MG63 (cell line): ENCODE measurements around the gene IL31RA. TPM values are rescaled to one million over a fixed set of nuclear protein-coding genes. Genes with fewer than 3 reads are reported as not detected.
"Not testable (repeated sequence)": the region's sequence is repeated elsewhere in the genome, so short reads cannot be mapped to it uniquely, and the experiment has no call there.

Source experiments
- DNase-seq: peaks from one replicate; pipeline ENCODE4 v3.0.0-alpha.2; 2020
- H3K27me3 ChIP-seq: fragments of 250-450 bp; sonication (Bioruptor Pico); 2 replicates; pipeline ENCODE4 v1.5.1; 2020; ENCODE audit warnings: mild to moderate bottlenecking, moderate library complexity
- H3K36me3 ChIP-seq: fragments of 250-450 bp; sonication (Bioruptor Pico); 2 replicates; pipeline ENCODE4 v1.5.1; 2020; ENCODE audit warnings: mild to moderate bottlenecking, moderate library complexity
- H3K4me3 ChIP-seq: fragments of 250-450 bp; sonication (Bioruptor Pico); 2 replicates; pipeline ENCODE4 v1.5.1; 2020; ENCODE audit warnings: mild to moderate bottlenecking, moderate library complexity
- H3K9me3 ChIP-seq: fragments of 250-450 bp; sonication (Bioruptor Pico); 2 replicates; pipeline ENCODE4 v1.5.1; 2020; ENCODE audit warnings: mild to moderate bottlenecking, moderate library complexity
- total RNA-seq: library from RNA; depleted of rRNA; stranded (reverse); fragments of >200 nt; shearing (Covaris generic); gene quantifications from 2 replicates; pipeline ENCODE4 v1.2.3, GENCODE V29; 2014; ENCODE audit warnings: low replicate concordance

IL31RA gene
- total RNA-seq, 1 experiment from 2014 or later, result 0.63 TPM

GRCh38 chr5:55927861-55928655 is 76.9 kb downstream of the IL31RA start:
- H3K4me3 ChIP-seq, result no peak overlapping the region
- no peak for DNase-seq

GRCh38 chr5:55929020-55929799 is 78.1 kb downstream of the IL31RA start:
- Histone ChIP-seq H3K27me3 (no peaks in the 10 kb centered on the region), H3K4me3 (no peak overlapping the region), H3K9me3 (no peaks in the 10 kb centered on the region), H3K36me3 (no peaks in the 10 kb centered on the region)
- no peak for DNase-seq

More at GRCh38 chr5:55927861-55928655, 76.9 kb downstream of the IL31RA start:
- Histone ChIP-seq H3K27me3 (no peaks in the 10 kb centered on the region), H3K36me3 (no peaks in the 10 kb centered on the region), H3K9me3 (no peaks in the 10 kb centered on the region)

GRCh38 chr5:55932700-55933099 is 81.5 kb downstream of the IL31RA start:
- DNase-seq, result no peak
- peaks cover 11% of the 10 kb centered on the region for H3K36me3 ChIP-seq
- no peaks in the 10 kb centered on the region for H3K9me3 ChIP-seq
- H3K27me3 ChIP-seq, result no peaks in the 10 kb centered on the region
- no peak overlapping the region for H3K4me3 ChIP-seq

GRCh38 chr5:55933377-55934114 is 82.4 kb downstream of the IL31RA start:
- no peaks in the 10 kb centered on the region for H3K27me3 ChIP-seq
- peaks cover 19% of the 10 kb centered on the region for H3K36me3 ChIP-seq
- no peak overlapping the region for H3K4me3 ChIP-seq
- DNase-seq, result no peak
- H3K9me3 ChIP-seq, result no peaks in the 10 kb centered on the region

GRCh38 chr5:55934115-55934613 is 83.0 kb downstream of the IL31RA start:
- no peak for DNase-seq
- no peaks in the 10 kb centered on the region for H3K27me3 ChIP-seq

DNA sequence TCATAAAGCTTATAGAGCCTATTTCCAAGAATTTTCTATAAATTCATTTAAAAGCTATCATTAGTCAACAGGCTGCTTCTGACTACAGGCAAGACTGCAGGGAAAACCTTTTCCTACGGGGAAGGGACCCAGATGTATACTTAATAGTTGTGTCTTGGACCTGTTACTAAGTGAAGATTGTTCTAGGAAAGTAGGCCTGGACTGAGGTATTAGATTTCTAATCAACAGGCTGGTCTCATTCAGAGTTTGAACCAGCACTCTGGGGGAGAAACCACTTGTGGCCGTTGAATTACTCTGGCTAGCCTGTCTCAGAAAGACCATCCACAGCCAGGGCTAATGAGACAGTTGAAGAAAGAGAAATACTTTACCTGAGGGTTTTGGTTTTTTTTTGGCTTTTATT is 83.6 kb downstream of the IL31RA start:
- Histone ChIP-seq H3K36me3 (peaks cover 31% of the 10 kb centered on the region), H3K4me3 (no peak overlapping the region), H3K27me3 (no peaks in the 10 kb centered on the region), H3K9me3 (no peaks in the 10 kb centered on the region)
- DNase-seq, result no peak

More at GRCh38 chr5:55934115-55934613, 83.0 kb downstream of the IL31RA start:
- Histone ChIP-seq H3K4me3 (no peak overlapping the region), H3K9me3 (no peaks in the 10 kb centered on the region), H3K36me3 (peaks cover 25% of the 10 kb centered on the region)

- no peaks in the 10 kb centered on the region for H3K9me3 ChIP-seq
- DNase-seq, result no peak
Observed at GRCh38 chr5:55935371-55935770, 84.2 kb downstream of the IL31RA start.

GRCh38 chr5:55936100-55936693 is 85.0 kb downstream of the IL31RA start:
- peak; percentile 68 for DNase-seq
- Histone ChIP-seq H3K4me3 (no peak overlapping the region), H3K36me3 (peaks cover 36% of the 10 kb centered on the region), H3K9me3 (no peaks in the 10 kb centered on the region), H3K27me3 (no peaks in the 10 kb centered on the region)

More at GRCh38 chr5:55935371-55935770, 84.2 kb downstream of the IL31RA start:
- Histone ChIP-seq H3K36me3 (peaks cover 31% of the 10 kb centered on the region), H3K27me3 (no peaks in the 10 kb centered on the region), H3K4me3 (no peak overlapping the region)

GRCh38 chr5:55937598-55937997 is 86.4 kb downstream of the IL31RA start:
- peaks cover 50% of the 10 kb centered on the region for H3K36me3 ChIP-seq
- not testable (repeated sequence) for H3K27me3 ChIP-seq, H3K9me3 ChIP-seq, DNase-seq, H3K4me3 ChIP-seq

DNA sequence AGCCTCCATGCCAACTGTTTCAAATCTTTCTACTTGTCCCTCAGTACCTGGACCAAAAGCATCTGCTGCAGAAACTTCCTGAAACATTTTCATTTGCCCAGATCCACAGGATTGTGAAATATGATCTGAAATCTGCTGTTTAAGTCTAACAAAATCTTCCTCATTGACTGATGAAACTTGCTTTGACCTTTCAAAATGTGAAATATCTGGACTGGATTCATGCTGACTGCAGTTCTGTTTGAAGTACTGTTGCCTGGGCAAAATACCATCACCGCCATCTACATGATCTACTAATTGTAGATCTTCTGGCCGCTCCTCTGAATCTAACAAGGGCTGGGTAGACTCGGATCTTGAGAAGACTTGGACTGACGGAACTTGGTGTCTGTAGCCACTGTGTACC is 90.0 kb downstream of the IL31RA start:
- not testable (repeated sequence) for H3K9me3 ChIP-seq, DNase-seq, H3K27me3 ChIP-seq, H3K4me3 ChIP-seq
- H3K36me3 ChIP-seq, result peaks cover 67% of the 10 kb centered on the region

- Histone ChIP-seq H3K36me3 (peaks cover 87% of the 10 kb centered on the region), H3K27me3 (no peaks in the 10 kb centered on the region), H3K4me3 (no peak overlapping the region), H3K9me3 (no peaks in the 10 kb centered on the region)
- DNase-seq, result no peak
Observed at GRCh38 chr5:55959208-55959607, 108.1 kb downstream of the IL31RA start.

DNA sequence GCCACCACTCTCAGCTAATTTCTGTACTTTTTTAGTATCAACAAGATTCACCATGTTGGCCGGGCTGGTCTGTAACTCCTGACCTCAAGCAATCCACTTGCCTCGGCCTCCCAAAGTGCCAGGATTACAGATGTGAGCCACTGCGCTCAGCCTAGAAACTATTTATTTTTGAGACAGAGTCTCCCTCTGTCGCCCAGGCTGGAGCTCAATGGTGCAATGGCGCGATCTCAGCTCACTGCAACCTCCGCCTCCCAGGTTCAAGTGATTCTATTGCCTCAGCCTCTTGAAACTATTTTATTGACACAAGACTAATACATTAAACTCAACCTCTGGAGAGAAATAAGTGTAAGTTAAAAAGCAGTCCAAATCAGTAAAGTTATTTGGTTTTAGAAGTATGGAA is 109.6 kb downstream of the IL31RA start:
- Histone ChIP-seq H3K36me3 (peaks cover 82% of the 10 kb centered on the region), H3K27me3 (no peaks in the 10 kb centered on the region), H3K9me3 (no peaks in the 10 kb centered on the region), H3K4me3 (no peak overlapping the region)
- no peak for DNase-seq

DNA sequence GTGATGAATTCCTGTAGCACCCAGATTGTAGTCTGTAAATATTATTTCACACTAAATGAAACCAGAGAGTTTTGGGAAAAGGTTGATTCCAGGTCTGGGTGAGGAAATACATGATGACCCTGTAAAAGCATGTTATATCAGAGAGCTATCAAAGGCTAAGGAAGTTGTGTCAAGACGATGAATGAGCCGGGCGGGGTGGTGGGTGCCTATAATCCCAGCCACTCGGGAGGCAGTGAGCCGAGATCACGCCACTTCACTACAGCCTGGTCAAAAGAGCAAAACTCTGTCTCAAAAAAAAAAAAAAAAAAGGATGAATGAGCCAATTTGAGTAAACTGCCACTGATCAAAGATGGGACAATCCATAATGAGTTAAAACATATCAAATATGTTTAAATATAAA is 114.4 kb downstream of the IL31RA start:
- no peaks in the 10 kb centered on the region for H3K9me3 ChIP-seq
- H3K4me3 ChIP-seq, result no peak overlapping the region
- no peak for DNase-seq
- peaks cover 82% of the 10 kb centered on the region for H3K36me3 ChIP-seq
- H3K27me3 ChIP-seq, result no peaks in the 10 kb centered on the region

- H3K4me3 ChIP-seq, result no peak overlapping the region
- no peak for DNase-seq
- H3K9me3 ChIP-seq, result no peaks in the 10 kb centered on the region
- H3K27me3 ChIP-seq, result no peaks in the 10 kb centered on the region
- H3K36me3 ChIP-seq, result peaks cover 81% of the 10 kb centered on the region
Observed at GRCh38 chr5:55966284-55966683, 115.1 kb downstream of the IL31RA start.

DNA sequence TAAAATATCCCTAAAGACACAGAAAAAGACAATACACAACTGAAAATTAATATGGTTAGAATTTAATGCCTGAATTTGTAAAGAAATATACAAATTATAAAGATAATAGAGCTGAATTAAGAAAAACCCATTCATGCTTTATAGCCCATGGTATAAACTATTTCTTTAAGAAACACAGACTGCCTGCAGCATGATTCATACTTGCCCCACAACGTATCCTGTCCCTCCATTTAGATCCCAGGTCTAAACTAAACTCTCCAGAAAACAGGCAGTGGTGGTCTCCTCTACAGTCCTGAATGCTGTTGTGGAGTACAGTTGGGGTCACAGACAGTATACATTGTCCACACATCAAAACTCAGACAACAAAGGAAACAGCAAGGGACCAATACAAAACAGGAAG is 118.8 kb downstream of the IL31RA start:
- Histone ChIP-seq H3K36me3 (peaks cover 81% of the 10 kb centered on the region), H3K27me3 (no peaks in the 10 kb centered on the region), H3K9me3 (no peaks in the 10 kb centered on the region), H3K4me3 (no peak overlapping the region)
- no peak for DNase-seq
